Tibial nerve (tissue), 4 donors: ENCODE results near the gene CSNK1E. TPM values are rescaled to one million over a fixed set of nuclear protein-coding genes. Genes with fewer than 3 reads are reported as not detected.

Experiments used
- DNase-seq, 2 donors: peaks; one replicate each; pipeline ENCODE4 v3.0.0-alpha.2; 2019; ENCODE audit warnings: low spot score in 2 of 2
- H3K27ac ChIP-seq, 4 donors: fragments of 200-600 bp; sonication (generic) in 3 of 4; one replicate each; pipeline ENCODE4 v1.5.1; 2017 to 2019; ENCODE audit warnings: mild to moderate bottlenecking in 1 of 4
- H3K27me3 ChIP-seq, 2 donors: fragments of 200-600 bp; sonication (generic) in 1 of 2; one replicate each; pipeline versions ENCODE4 v1.5.1 to v1.6.0; 2017 to 2019
- H3K36me3 ChIP-seq, 3 donors: fragments of 200-600 bp; sonication (generic); one replicate each; pipeline ENCODE4 v1.5.1; 2018 to 2019
- H3K4me1 ChIP-seq, 4 donors: fragments of 200-600 bp; sonication (generic) in 3 of 4; one replicate each; pipeline ENCODE4 v1.5.1; 2017 to 2019
- H3K4me3 ChIP-seq, 4 donors: fragments of 200-600 bp; sonication (generic) in 3 of 4; one replicate each; pipeline ENCODE4 v1.5.1; 2017 to 2019; ENCODE audit warnings: mild to moderate bottlenecking in 1 of 4, moderate library complexity in 1 of 4
- H3K9me3 ChIP-seq, 4 donors: fragments of 200-600 bp; sonication (generic) in 3 of 4; one replicate each; pipeline ENCODE4 v1.5.1; 2017 to 2019
- EP300 ChIP-seq, 2 donors: sonication (generic); formaldehyde crosslinking; IDR thresholded peaks; one replicate each; pipeline ENCODE4 v1.6.1; 2017; ENCODE audit warnings: antibody characterized with exemption in 2 of 2, mild to moderate bottlenecking in 1 of 2
- POLR2A ChIP-seq, 2 donors: fragments of 450-650 bp; IDR thresholded peaks; one replicate each; pipeline ENCODE4 v1.6.1; 2017; ENCODE audit warnings: antibody characterized with exemption in 2 of 2, mild to moderate bottlenecking in 2 of 2, moderate library complexity in 2 of 2
- WGBS, 2 donors: methylation state at CpG; one replicate each; pipeline ENCODE4 v1.1.5; 2018; 5-methylcytosine and 5-hydroxymethylcytosine counted together
- total RNA-seq, 4 donors: library from RNA; depleted of rRNA; stranded (reverse); fragments of >200 nt; gene quantifications; one replicate each; pipeline ENCODE4 v1.1.0, GENCODE V29; 2016
- TF ChIP-seq, protein P1 (sequence below), 5 experiments: fragments of 200-600 bp in 3 of 5; fragments of 450-650 bp in 2 of 5; sonication (generic) in 3 of 5; IDR thresholded peaks; one replicate each; pipeline ENCODE4 v1.5.1; 2016 to 2019; ENCODE audit warnings: antibody characterized with exemption in 5 of 5, mild to moderate bottlenecking in 3 of 5, moderate library complexity in 2 of 5

CSNK1E gene
- total RNA-seq, 4 donors from 2014 or later = 122 to 235 (median 164) TPM

GRCh38 chr22:38273135-38273826 lies 44.0 kb downstream of the CSNK1E start:
- TF ChIP-seq EP300 (IDR thresholded peaks at IDR 0.05) (peak in 1 of 2 donors; percentile 49), POLR2A (IDR thresholded peaks at IDR 0.05) (no peak)
- Histone ChIP-seq H3K27me3 (no peaks in the 10 kb centered on the region), H3K27ac (peak overlapping the region; percentile 91 to 99 (median 98)), H3K4me1 (peaks cover 0 to 55% (median 28%) of the 10 kb centered on the region in 4 donors), H3K36me3 (no peaks in the 10 kb centered on the region), H3K4me3 (peak overlapping the region; percentile 59 to 98 (median 94)), H3K9me3 (no peaks in the 10 kb centered on the region)
- WGBS, 2 donors = 5 to 8% methylated on average over 24 to 26 of the region's 26 CpGs
- no peak for DNase-seq

GRCh38 chr22:38272373-38273134 lies 44.7 kb downstream of the CSNK1E start, which contains the start of gene TMEM184B:
Gene TMEM184B, minus strand, starts transcription at chr22:38273010. Its CDS starts 25,049 bp downstream, at chr22:38247961.
- H3K9me3 ChIP-seq = no peaks in the 10 kb centered on the region
- 1% methylated on average over 26 to 35 of the region's 97 CpGs for WGBS, 2 donors
- peak within 1 kb of the TSS; percentile 94 to 98 (median 94) for H3K4me3 ChIP-seq
- H3K27ac ChIP-seq = peak within 1 kb of the TSS; percentile 91 to 99 (median 98)
- no peaks in the 10 kb centered on the region for H3K27me3 ChIP-seq
- no peaks in the 10 kb centered on the region for H3K36me3 ChIP-seq
- TF ChIP-seq POLR2A (IDR thresholded peaks at IDR 0.05) = peak; percentile 96 to 99
- TF ChIP-seq EP300 (IDR thresholded peaks at IDR 0.05) = peak in 1 of 2 donors; percentile 36
- TF ChIP-seq, protein P1, sequence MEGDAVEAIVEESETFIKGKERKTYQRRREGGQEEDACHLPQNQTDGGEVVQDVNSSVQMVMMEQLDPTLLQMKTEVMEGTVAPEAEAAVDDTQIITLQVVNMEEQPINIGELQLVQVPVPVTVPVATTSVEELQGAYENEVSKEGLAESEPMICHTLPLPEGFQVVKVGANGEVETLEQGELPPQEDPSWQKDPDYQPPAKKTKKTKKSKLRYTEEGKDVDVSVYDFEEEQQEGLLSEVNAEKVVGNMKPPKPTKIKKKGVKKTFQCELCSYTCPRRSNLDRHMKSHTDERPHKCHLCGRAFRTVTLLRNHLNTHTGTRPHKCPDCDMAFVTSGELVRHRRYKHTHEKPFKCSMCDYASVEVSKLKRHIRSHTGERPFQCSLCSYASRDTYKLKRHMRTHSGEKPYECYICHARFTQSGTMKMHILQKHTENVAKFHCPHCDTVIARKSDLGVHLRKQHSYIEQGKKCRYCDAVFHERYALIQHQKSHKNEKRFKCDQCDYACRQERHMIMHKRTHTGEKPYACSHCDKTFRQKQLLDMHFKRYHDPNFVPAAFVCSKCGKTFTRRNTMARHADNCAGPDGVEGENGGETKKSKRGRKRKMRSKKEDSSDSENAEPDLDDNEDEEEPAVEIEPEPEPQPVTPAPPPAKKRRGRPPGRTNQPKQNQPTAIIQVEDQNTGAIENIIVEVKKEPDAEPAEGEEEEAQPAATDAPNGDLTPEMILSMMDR (IDR thresholded peaks at IDR 0.05) = peak in 2 of 5 experiments; percentile 49 to 54
- H3K4me1 ChIP-seq = peaks cover 0 to 62% (median 28%) of the 10 kb centered on the region in 4 donors
- DNase-seq = peak; percentile 58 to 66

- DNase-seq = no peak
- WGBS, 2 donors = 6 to 8% methylated on average over 6 to 7 of the region's 7 CpGs
- H3K4me1 ChIP-seq = peaks cover 0 to 67% (median 30%) of the 10 kb centered on the region in 4 donors
Measured at GRCh38 chr22:38271927-38272372, 45.3 kb downstream of the CSNK1E start.

GRCh38 chr22:38271101-38271500 lies 46.1 kb downstream of the CSNK1E start:
- Histone ChIP-seq H3K27ac (peak overlapping the region; percentile 91 to 99 (median 98)), H3K4me1 (peaks cover 0 to 75% (median 37%) of the 10 kb centered on the region in 4 donors), H3K4me3 (peak overlapping the region in 2 of 4 donors; percentile 95 to 98), H3K27me3 (no peaks in the 10 kb centered on the region), H3K9me3 (no peaks in the 10 kb centered on the region), H3K36me3 (no peaks in the 10 kb centered on the region)
- TF ChIP-seq POLR2A (IDR thresholded peaks at IDR 0.05) = no peak
- no peak for TF ChIP-seq EP300 (IDR thresholded peaks at IDR 0.05)
- TF ChIP-seq, protein P1 (IDR thresholded peaks at IDR 0.05) = no peak
- 65 to 69% methylated on average over 7 of the region's 7 CpGs for WGBS, 2 donors
- no peak for DNase-seq

More at GRCh38 chr22:38271927-38272372, 45.3 kb downstream of the CSNK1E start:
- Histone ChIP-seq H3K36me3 (no peaks in the 10 kb centered on the region), H3K4me3 (peak overlapping the region; percentile 94 to 98 (median 94)), H3K9me3 (no peaks in the 10 kb centered on the region), H3K27me3 (no peaks in the 10 kb centered on the region), H3K27ac (peak overlapping the region; percentile 91 to 99 (median 98))
- TF ChIP-seq EP300 (IDR thresholded peaks at IDR 0.05) = no peak
- no peak for TF ChIP-seq POLR2A (IDR thresholded peaks at IDR 0.05)

DNA sequence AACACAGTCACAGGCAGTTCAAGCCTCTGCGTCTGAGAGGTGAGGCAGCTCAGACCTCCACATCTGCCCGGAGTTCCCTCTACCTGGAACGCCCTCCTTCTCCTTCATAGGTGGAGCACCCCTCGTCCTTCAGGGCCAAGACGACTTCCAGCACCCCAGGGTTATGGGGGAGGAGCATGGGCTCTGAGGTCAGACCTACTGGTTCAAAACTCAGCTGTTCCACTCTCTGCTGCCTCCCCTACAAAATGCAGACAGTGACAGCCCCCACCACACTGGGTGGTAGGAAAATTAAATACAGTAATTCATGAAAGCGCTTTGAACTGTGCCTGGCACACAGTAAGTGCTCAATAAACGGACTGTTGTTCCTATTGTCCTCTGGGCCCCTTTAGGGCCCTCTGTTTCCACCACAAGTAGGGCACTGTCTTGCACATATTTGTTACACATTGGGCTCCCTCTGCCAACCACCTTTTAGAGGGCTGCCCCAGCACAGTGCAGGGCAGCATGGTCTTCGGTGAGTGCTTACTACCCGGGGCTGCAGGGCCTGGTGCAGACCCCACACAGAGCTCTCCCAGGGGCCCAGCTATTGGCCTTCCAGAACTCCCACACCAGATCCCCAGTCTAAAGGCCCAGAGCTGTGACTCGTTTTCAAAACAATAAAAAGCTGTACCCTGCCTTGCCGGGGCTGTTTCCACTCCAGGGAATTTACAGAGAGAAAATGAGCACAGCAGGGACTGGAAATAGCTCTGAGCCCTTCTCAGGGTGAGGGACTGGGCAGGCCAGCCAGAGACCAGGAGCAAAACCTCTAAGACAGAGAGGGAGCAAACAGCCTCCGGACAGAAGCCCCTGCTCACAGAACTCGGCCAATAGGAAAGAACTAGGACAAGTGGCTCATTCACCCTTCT lies 46.9 kb downstream of the CSNK1E start:
- Histone ChIP-seq H3K9me3 (no peaks in the 10 kb centered on the region), H3K4me1 (peaks cover 0 to 83% (median 42%) of the 10 kb centered on the region in 4 donors), H3K36me3 (no peaks in the 10 kb centered on the region), H3K27me3 (no peaks in the 10 kb centered on the region), H3K27ac (peak overlapping the region; percentile 91 to 99 (median 98)), H3K4me3 (peak overlapping the region in 1 of 4 donors; percentile 95)
- TF ChIP-seq, protein P1 (IDR thresholded peaks at IDR 0.05) = no peak
- TF ChIP-seq EP300 (IDR thresholded peaks at IDR 0.05) (no peak), POLR2A (IDR thresholded peaks at IDR 0.05) (no peak)
- DNase-seq = no peak
- WGBS, 2 donors = 28 to 32% methylated on average over 13 of the region's 13 CpGs
